Naive B cell (primary cell): Measurements from ENCODE around the gene CHODL. TPM values are rescaled to one million over a fixed set of nuclear protein-coding genes. Genes with fewer than 3 reads are reported as not detected.

Source experiments
- ATAC-seq, 2 donors: fragments of 150-1000 bp; cut with Tn5 transposase; 2 replicates each; pipeline ENCODE4 v1.10.0; 2021; ENCODE audit warnings: low read depth in 2 of 2, mild to moderate bottlenecking in 2 of 2, moderate library complexity in 2 of 2
- DNase-seq: peaks from one replicate; pipeline ENCODE4 v3.0.0; 2022
- H3K27ac Mint-ChIP-seq, 6 donors: one replicate each; pipeline ENCODE4 v1.8.0; 2020 to 2022; ENCODE audit warnings: mild to moderate bottlenecking in 6 of 6, mixed read lengths in 6 of 6, moderate library complexity in 5 of 6, inconsistent platforms in 2 of 6
- H3K27me3 Mint-ChIP-seq, 3 donors: one replicate each; pipeline ENCODE4 v1.8.0; 2021 to 2022; ENCODE audit warnings: mixed read lengths in 3 of 3, mild to moderate bottlenecking in 1 of 3
- H3K36me3 Mint-ChIP-seq, 2 donors: one replicate each; pipeline ENCODE4 v1.8.0; 2020 to 2022; ENCODE audit warnings: mixed read lengths in 2 of 2, inconsistent platforms in 1 of 2, mild to moderate bottlenecking in 1 of 2
- H3K4me1 Mint-ChIP-seq, 3 donors: one replicate each; pipeline ENCODE4 v1.8.0; 2020 to 2022; ENCODE audit warnings: mixed read lengths in 3 of 3, inconsistent platforms in 1 of 3, mild to moderate bottlenecking in 1 of 3, moderate library complexity in 1 of 3
- H3K4me3 Mint-ChIP-seq, 8 donors: one replicate each; pipeline ENCODE4 v1.8.0; 2020 to 2022; ENCODE audit warnings: mild to moderate bottlenecking in 8 of 8, mixed read lengths in 8 of 8, moderate library complexity in 8 of 8, inconsistent platforms in 2 of 8
- H3K9me3 Mint-ChIP-seq, 7 donors: one replicate each; pipeline ENCODE4 v1.8.0; 2020 to 2022; ENCODE audit warnings: mixed read lengths in 7 of 7, mild to moderate bottlenecking in 5 of 7, inconsistent platforms in 2 of 7, moderate library complexity in 1 of 7
- polyA plus RNA-seq, 6 donors: library from polyadenylated mRNA; unstranded; fragments of 300-500 nt; fragmentation: Illumina TruSeq; gene quantifications; one replicate each; pipeline ENCODE4 v1.2.3, GENCODE V29; 2021; ENCODE audit warnings: low read depth in 6 of 6

Gene CHODL
- polyA plus RNA-seq: 1 to 10 TPM in 1 of 6 donors, under 1 TPM in 3, not detected in 2; 0.20 to 2.8 (median 0.38) TPM

- Mint-ChIP-seq H3K27me3 (peaks cover 23 to 36% (median 31%) of the 10 kb centered on the region in 3 donors), H3K4me3 (no peak within 1 kb of the TSS), H3K27ac (no peak within 1 kb of the TSS), H3K4me1 (peaks cover 0 to 6% (median 0%) of the 10 kb centered on the region in 3 donors), H3K9me3 (peaks cover 0 to 4% (median 0%) of the 10 kb centered on the region in 7 donors), H3K36me3 (no peaks in the 10 kb centered on the region)
- ATAC-seq: no peak
- no peak for DNase-seq
Measured at GRCh38 chr21:18244671-18245463, at the start of gene CHODL. TSS of gene CHODL (plus strand) at chr21:18244833. CDS start at chr21:18245224, 391 bp downstream.

GRCh38 chr21:18204931-18205330 lies 39.7 kb upstream of the CHODL start:
- Mint-ChIP-seq H3K27me3 (no peaks in the 10 kb centered on the region), H3K9me3 (peaks cover 2 to 16% (median 6%) of the 10 kb centered on the region in 7 donors), H3K27ac (no peak overlapping the region), H3K4me3 (no peak overlapping the region), H3K4me1 (no peaks in the 10 kb centered on the region), H3K36me3 (no peaks in the 10 kb centered on the region)
- no peak for ATAC-seq
- DNase-seq: no peak

GRCh38 chr21:18218331-18218730 lies 26.3 kb upstream of the CHODL start:
- DNase-seq (no peak), ATAC-seq (no peak)
- no peaks in the 10 kb centered on the region for H3K27me3 Mint-ChIP-seq
- H3K4me1 Mint-ChIP-seq: no peaks in the 10 kb centered on the region
- peaks cover 12 to 67% (median 24%) of the 10 kb centered on the region in 7 donors for H3K9me3 Mint-ChIP-seq
- H3K36me3 Mint-ChIP-seq: peaks cover 0 to 7% of the 10 kb centered on the region in 2 donors
- no peak overlapping the region for H3K27ac Mint-ChIP-seq
- H3K4me3 Mint-ChIP-seq: no peak overlapping the region

- peaks cover 0 to 7% of the 10 kb centered on the region in 2 donors for H3K36me3 Mint-ChIP-seq
- DNase-seq (no peak), ATAC-seq (no peak)
- H3K4me1 Mint-ChIP-seq: no peaks in the 10 kb centered on the region
- H3K9me3 Mint-ChIP-seq: peaks cover 12 to 62% (median 24%) of the 10 kb centered on the region in 7 donors
- H3K27ac Mint-ChIP-seq: no peak overlapping the region
- no peaks in the 10 kb centered on the region for H3K27me3 Mint-ChIP-seq
- H3K4me3 Mint-ChIP-seq: no peak overlapping the region
Measured at GRCh38 chr21:18220498-18220897, 24.1 kb upstream of the CHODL start.

GRCh38 chr21:18222346-18222745 lies 22.3 kb upstream of the CHODL start:
- Mint-ChIP-seq H3K27ac (no peak overlapping the region), H3K27me3 (no peaks in the 10 kb centered on the region), H3K4me3 (no peak overlapping the region), H3K36me3 (peaks cover 0 to 7% of the 10 kb centered on the region in 2 donors), H3K9me3 (peaks cover 12 to 44% (median 24%) of the 10 kb centered on the region in 7 donors), H3K4me1 (no peaks in the 10 kb centered on the region)
- DNase-seq: no peak
- no peak for ATAC-seq

- Mint-ChIP-seq H3K27me3 (no peaks in the 10 kb centered on the region), H3K27ac (no peak overlapping the region), H3K9me3 (no peaks in the 10 kb centered on the region), H3K4me3 (no peak overlapping the region), H3K36me3 (no peaks in the 10 kb centered on the region), H3K4me1 (no peaks in the 10 kb centered on the region)
- DNase-seq (no peak), ATAC-seq (no peak)
Measured at GRCh38 chr21:18228060-18228739, 16.4 kb upstream of the CHODL start.

- Mint-ChIP-seq H3K27me3 (no peaks in the 10 kb centered on the region), H3K36me3 (no peaks in the 10 kb centered on the region), H3K27ac (no peak overlapping the region), H3K4me1 (no peaks in the 10 kb centered on the region), H3K4me3 (no peak overlapping the region), H3K9me3 (peaks cover 0 to 10% (median 0%) of the 10 kb centered on the region in 7 donors)
- no peak for DNase-seq
- no peak for ATAC-seq
Measured at GRCh38 chr21:18235545-18235944, 9.1 kb upstream of the CHODL start.

GRCh38 chr21:18245464-18245967 lies 883 bp downstream of the CHODL start:
- Mint-ChIP-seq H3K4me3 (no peak overlapping the region), H3K4me1 (peaks cover 0 to 6% (median 0%) of the 10 kb centered on the region in 3 donors), H3K36me3 (no peaks in the 10 kb centered on the region), H3K9me3 (peaks cover 0 to 4% (median 0%) of the 10 kb centered on the region in 7 donors), H3K27ac (no peak overlapping the region), H3K27me3 (peaks cover 23 to 36% (median 31%) of the 10 kb centered on the region in 3 donors)
- ATAC-seq: no peak
- DNase-seq: no peak

- Mint-ChIP-seq H3K27ac (no peak overlapping the region), H3K36me3 (no peaks in the 10 kb centered on the region), H3K27me3 (peaks cover 23 to 27% (median 23%) of the 10 kb centered on the region in 3 donors), H3K4me1 (peaks cover 0 to 6% (median 0%) of the 10 kb centered on the region in 3 donors), H3K9me3 (peaks cover 0 to 4% (median 0%) of the 10 kb centered on the region in 7 donors), H3K4me3 (no peak overlapping the region)
- DNase-seq: no peak
- ATAC-seq: no peak
Measured at GRCh38 chr21:18248171-18248570, 3.5 kb downstream of the CHODL start.

GRCh38 chr21:18249672-18250071 lies 5.0 kb downstream of the CHODL start:
- no peak for DNase-seq
- peaks cover 0 to 2% (median 0%) of the 10 kb centered on the region in 3 donors for H3K4me1 Mint-ChIP-seq
- H3K27ac Mint-ChIP-seq: no peak overlapping the region
- H3K9me3 Mint-ChIP-seq: peaks cover 0 to 4% (median 0%) of the 10 kb centered on the region in 7 donors
- H3K36me3 Mint-ChIP-seq: no peaks in the 10 kb centered on the region
- H3K4me3 Mint-ChIP-seq: no peak overlapping the region
- H3K27me3 Mint-ChIP-seq: peaks cover 10 to 16% (median 14%) of the 10 kb centered on the region in 3 donors
- no peak for ATAC-seq

- no peak for ATAC-seq
- no peak for DNase-seq
- Mint-ChIP-seq H3K4me1 (no peaks in the 10 kb centered on the region), H3K9me3 (peaks cover 0 to under 1% (median 0%) of the 10 kb centered on the region in 7 donors), H3K27ac (no peak overlapping the region), H3K4me3 (no peak overlapping the region), H3K36me3 (no peaks in the 10 kb centered on the region), H3K27me3 (peaks cover 5 to 6% (median 5%) of the 10 kb centered on the region in 3 donors)
Measured at GRCh38 chr21:18251065-18251464, 6.4 kb downstream of the CHODL start.

- ATAC-seq (no peak), DNase-seq (no peak)
- Mint-ChIP-seq H3K27ac (no peak overlapping the region), H3K4me3 (no peak overlapping the region), H3K4me1 (no peaks in the 10 kb centered on the region), H3K9me3 (no peaks in the 10 kb centered on the region), H3K36me3 (no peaks in the 10 kb centered on the region), H3K27me3 (no peaks in the 10 kb centered on the region)
Measured at GRCh38 chr21:18252256-18252655, 7.6 kb downstream of the CHODL start.

- Mint-ChIP-seq H3K36me3 (no peaks in the 10 kb centered on the region), H3K27ac (no peak overlapping the region), H3K9me3 (no peaks in the 10 kb centered on the region), H3K27me3 (no peaks in the 10 kb centered on the region), H3K4me3 (no peak overlapping the region), H3K4me1 (no peaks in the 10 kb centered on the region)
- DNase-seq: no peak
- no peak for ATAC-seq
Measured at GRCh38 chr21:18252680-18253079, 8.0 kb downstream of the CHODL start.
